ENCODE results near the gene CCN5.

- TF ChIP-seq CTCF (IDR thresholded peaks at IDR 0.05; ENCODE audit: insufficient read depth, low read length, poor library complexity, severe bottlenecking) = no peak
- no peak for TF ChIP-seq EZH2phosphoT487 (conservative IDR thresholded peaks at IDR 0.05; ENCODE audit: low read length)
Observed at GRCh38 chr20:44689809-44690208, 25.4 kb upstream of the CCN5 start.
